Astrocyte of the spinal cord (primary cell): ENCODE results near the gene FYN.

Source experiments
- DNase-seq: peaks from one replicate; pipeline ENCODE4 v3.0.0; 2011; ENCODE audit warnings: low read depth, low spot score
- H3K4me3 ChIP-seq: 2 replicates; pipeline ENCODE4 v1.5.1; 2011; ENCODE audit warnings: low read depth, mild to moderate bottlenecking, low read length, moderate library complexity
- in situ Hi-C: cut with HindIII; loops from 2 replicates; pipeline ENCODE4 v1.10.0; 2017; ENCODE audit warnings: low sequenced_read_pairs
- TF ChIP-seq, protein P1 (sequence below): IDR thresholded peaks from 2 replicates; pipeline ENCODE4 v1.5.1; 2012; ENCODE audit warnings: low read depth, mild to moderate bottlenecking, low read length, inconsistent platforms

Gene FYN

DNA sequence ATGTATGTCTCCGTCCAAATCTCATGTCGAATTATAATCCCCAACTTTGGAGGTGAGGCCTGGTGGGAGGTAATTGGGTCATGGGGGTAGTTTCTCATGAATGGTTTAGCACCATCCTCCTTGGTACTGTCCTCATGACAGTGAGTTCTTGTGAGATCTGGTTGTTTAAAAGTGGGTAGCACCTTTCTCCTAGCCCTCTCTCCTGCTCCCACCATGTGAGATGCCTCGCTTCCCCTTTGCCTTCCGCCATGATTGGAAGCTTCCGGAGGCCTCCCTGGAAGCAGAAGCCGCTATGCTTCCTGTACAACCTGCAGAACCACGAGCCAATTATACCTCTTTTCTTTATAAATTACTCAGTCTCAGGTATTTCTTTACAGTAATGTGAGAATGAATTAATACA, 123.1 kb downstream of the FYN start:
- in situ Hi-C loops: no loop called here
- no peak overlapping the region for H3K4me3 ChIP-seq
- TF ChIP-seq, protein P1, sequence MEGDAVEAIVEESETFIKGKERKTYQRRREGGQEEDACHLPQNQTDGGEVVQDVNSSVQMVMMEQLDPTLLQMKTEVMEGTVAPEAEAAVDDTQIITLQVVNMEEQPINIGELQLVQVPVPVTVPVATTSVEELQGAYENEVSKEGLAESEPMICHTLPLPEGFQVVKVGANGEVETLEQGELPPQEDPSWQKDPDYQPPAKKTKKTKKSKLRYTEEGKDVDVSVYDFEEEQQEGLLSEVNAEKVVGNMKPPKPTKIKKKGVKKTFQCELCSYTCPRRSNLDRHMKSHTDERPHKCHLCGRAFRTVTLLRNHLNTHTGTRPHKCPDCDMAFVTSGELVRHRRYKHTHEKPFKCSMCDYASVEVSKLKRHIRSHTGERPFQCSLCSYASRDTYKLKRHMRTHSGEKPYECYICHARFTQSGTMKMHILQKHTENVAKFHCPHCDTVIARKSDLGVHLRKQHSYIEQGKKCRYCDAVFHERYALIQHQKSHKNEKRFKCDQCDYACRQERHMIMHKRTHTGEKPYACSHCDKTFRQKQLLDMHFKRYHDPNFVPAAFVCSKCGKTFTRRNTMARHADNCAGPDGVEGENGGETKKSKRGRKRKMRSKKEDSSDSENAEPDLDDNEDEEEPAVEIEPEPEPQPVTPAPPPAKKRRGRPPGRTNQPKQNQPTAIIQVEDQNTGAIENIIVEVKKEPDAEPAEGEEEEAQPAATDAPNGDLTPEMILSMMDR: no peak
- no peak for DNase-seq

DNA sequence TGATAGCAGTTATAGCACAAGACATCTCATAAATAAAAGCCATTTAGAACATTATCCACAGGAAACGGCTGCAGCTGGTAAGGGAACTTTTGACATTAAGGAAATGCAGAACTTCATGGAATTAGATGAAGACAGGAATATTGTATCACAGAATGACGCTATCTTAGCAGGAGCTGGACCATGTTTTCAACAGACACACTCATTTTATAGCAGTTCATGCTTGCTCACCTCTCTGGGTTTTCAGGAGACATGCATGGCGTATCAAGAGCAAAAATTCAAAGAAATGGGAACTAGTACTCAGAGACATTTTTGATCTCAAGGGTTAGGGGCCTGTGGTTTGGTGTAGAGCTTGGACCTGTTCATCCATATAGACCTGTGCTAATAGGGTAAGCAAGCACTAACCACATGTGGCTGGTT, 125.0 kb downstream of the FYN start:
- H3K4me3 ChIP-seq: no peak overlapping the region
- no peak for DNase-seq
- in situ Hi-C loops: no loop called here
- TF ChIP-seq, protein P1: no peak

DNA sequence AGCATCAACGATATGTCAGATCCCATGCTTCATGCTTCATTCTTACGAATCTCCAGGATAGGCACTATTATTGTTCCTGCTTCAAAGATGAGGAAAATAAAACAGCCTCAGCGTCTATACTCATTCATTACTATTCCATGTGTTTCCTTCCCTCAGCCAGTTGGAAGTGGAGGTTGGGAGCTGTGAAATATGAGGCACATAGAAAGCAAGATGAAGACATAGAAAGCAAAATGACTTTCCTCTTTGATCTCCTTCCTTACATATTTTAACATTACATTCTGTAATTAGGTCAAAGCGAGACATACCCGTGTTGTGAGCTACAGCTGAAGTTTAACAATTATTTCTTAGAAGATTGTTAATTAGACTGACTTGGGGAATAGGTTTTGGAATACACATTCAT, 125.4 kb downstream of the FYN start:
- in situ Hi-C loops: no loop called here
- H3K4me3 ChIP-seq: no peak overlapping the region
- TF ChIP-seq, protein P1: no peak
- DNase-seq: no peak

DNA sequence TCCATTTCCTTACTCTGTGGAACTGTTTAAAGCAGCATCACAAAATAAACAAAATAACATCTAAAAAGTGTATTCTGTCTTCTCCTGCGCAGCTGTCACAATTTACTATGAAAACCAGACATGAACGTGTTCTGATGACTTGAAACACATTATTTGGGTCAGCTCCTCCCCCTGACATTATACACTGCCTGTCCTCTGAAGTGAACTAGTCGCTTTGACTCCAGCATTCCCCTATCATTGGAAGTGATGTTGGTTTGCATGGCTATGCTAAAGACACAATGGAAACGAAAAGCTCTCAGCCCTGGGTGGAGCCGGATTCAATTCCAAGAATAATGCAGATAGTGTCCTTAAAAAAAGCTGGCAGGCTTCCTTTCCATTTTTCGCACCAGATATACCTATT, 125.9 kb downstream of the FYN start:
- H3K4me3 ChIP-seq: no peak overlapping the region
- no peak for DNase-seq
- TF ChIP-seq, protein P1: no peak
- in situ Hi-C loops: no loop called here

DNA sequence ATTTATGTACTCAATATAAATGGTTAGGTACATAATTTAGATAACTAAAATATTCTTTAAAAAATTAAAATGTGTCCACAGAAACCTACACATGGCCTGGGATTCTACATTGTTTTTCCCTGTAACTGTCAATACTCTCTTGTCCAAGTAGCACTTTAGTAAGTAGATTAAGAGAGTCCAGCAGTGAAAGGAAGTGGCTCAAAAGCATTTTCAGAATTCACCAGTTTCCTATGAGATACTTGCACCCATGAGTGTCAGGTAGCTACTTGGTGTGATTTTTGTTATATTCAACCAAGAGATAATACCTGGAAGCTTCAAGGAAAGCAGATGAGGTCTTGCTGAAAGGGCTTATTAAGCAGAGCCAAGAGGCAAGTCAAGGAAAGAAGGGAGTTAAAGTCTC, 126.3 kb downstream of the FYN start:
- no peak for DNase-seq
- no peak overlapping the region for H3K4me3 ChIP-seq
- in situ Hi-C loops: no loop called here
- TF ChIP-seq, protein P1: no peak

DNA sequence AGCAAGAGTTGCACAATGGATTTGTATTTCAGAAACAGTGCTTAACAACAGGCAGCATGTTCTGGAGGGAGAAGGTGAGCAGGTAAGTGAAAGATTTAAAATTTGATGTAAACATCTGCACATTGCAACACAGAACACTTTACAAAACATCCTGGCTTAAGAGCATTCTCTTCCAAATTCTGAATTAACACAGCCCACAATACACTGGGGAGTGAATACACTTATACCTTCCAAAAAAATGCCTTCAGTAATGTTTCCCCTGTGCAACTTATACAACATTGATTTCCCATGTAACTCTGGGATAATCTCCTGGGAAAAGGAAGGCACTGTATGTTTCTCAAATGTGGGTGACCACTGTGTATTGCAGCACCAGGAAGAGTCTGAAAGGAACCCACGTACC, 127.6 kb downstream of the FYN start:
- DNase-seq: no peak
- H3K4me3 ChIP-seq: no peak overlapping the region
- TF ChIP-seq, protein P1: no peak
- in situ Hi-C loops: no loop called here

DNA sequence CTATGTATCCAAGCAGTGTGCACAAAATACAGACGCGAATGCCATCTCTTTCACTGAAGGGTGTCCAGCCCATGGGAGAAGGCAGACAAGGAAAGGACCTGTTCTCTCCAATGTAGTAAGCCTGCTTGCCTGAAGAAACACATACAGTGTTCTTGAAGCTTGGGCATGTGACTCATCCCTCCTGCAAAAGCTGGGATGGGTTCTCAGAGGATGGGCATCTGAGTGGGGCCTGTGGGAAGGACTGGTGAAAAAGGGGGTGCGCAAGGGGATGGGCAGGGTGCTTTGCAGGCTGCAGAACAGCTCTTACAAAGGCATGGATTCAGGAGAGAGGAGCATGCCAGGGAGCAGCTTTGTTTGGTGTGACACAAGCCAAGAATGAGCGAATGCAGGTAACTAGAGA, 128.1 kb downstream of the FYN start:
- no peak for DNase-seq
- H3K4me3 ChIP-seq: no peak overlapping the region
- in situ Hi-C loops: no loop called here
- TF ChIP-seq, protein P1: no peak
